Gastrocnemius medialis (tissue), 4 donors: Measurements from ENCODE around the gene MTURN. TPM values are rescaled to one million over a fixed set of nuclear protein-coding genes. Genes with fewer than 3 reads are reported as not detected.

Experiments used
- ATAC-seq, 2 donors: fragments of 150-250 bp; one replicate each; pipeline ENCODE4 v1.9.1; 2016
- DNase-seq, 2 donors: peaks; one replicate each; pipeline ENCODE4 v3.0.0-alpha.2; 2019
- H3K27ac ChIP-seq, 4 donors: fragments of 200-600 bp; sonication (generic); 1 replicate in 1 of 4; 2 replicates in 3 of 4; pipeline ENCODE4 v1.5.1; 2016 to 2018; ENCODE audit warnings: mild to moderate bottlenecking in 2 of 4, moderate library complexity in 1 of 4
- H3K27me3 ChIP-seq, 3 donors: fragments of 200-600 bp; sonication (generic) in 2 of 3; 1 replicate in 1 of 3; 2 replicates in 2 of 3; pipeline versions ENCODE4 v1.5.1 to v1.6.0; 2016 to 2019; ENCODE audit warnings: mild to moderate bottlenecking in 1 of 3, moderate library complexity in 1 of 3
- H3K36me3 ChIP-seq, 2 donors: fragments of 200-600 bp; sonication (generic) in 1 of 2; one replicate each; pipeline ENCODE4 v1.5.1; 2017 to 2018
- H3K4me1 ChIP-seq, 2 donors: fragments of 200-600 bp; sonication (generic) in 1 of 2; one replicate each; pipeline ENCODE4 v1.5.1; 2016 to 2017; ENCODE audit warnings: mild to moderate bottlenecking in 2 of 2
- H3K4me3 ChIP-seq, 4 donors: fragments of 200-600 bp; sonication (generic) in 3 of 4; 1 replicate in 1 of 4; 2 replicates in 3 of 4; pipeline ENCODE4 v1.5.1; 2016 to 2019; ENCODE audit warnings: mild to moderate bottlenecking in 2 of 4
- H3K9me3 ChIP-seq, 3 donors: fragments of 200-600 bp; sonication (generic) in 2 of 3; 1 replicate in 1 of 3; 2 replicates in 2 of 3; pipeline ENCODE4 v1.5.1; 2016 to 2019
- CTCF ChIP-seq, 5 experiments: fragments of 450-650 bp in 3 of 5; fragments of 200-600 bp in 2 of 5; sonication (generic) in 2 of 5; IDR thresholded peaks in 4 of 5; conservative IDR thresholded peaks in 1 of 5; 1 replicate in 4 of 5; 2 replicates in 1 of 5; pipeline ENCODE4 v1.5.1; 2016 to 2019; ENCODE audit warnings: antibody characterized with exemption in 5 of 5, mild to moderate bottlenecking in 3 of 5, moderate library complexity in 3 of 5
- POLR2A ChIP-seq, 2 donors: fragments of 450-650 bp; IDR thresholded peaks; one replicate each; pipeline ENCODE4 v1.6.1; 2017; ENCODE audit warnings: antibody characterized with exemption in 2 of 2, mild to moderate bottlenecking in 2 of 2, moderate library complexity in 2 of 2
- in situ Hi-C, 4 donors: fragments of 200-750 bp; cut with MboI; loops; one replicate each; pipeline versions ENCODE4 v1.15.0 to v1.8.0; 2017; ENCODE audit warnings: low sequenced_read_pairs in 4 of 4
- intact Hi-C: fragments of 100-400 bp; cut with DNase I; formaldehyde crosslinking; loops from one replicate; pipeline ENCODE4 v1.15.1; 2023; ENCODE audit warnings: low total_unique reads
- total RNA-seq, 4 donors: library from RNA; depleted of rRNA; stranded (reverse); fragments of >200 nt; gene quantifications; one replicate each; pipeline versions ENCODE4 v1.1.0 to v1.2.3, GENCODE V29; 2016

Gene MTURN
- total RNA-seq, 4 donors from 2014 or later: 32.9 to 81.9 (median 44.7) TPM

GRCh38 chr7:30200591-30200990, 65.8 kb downstream of the MTURN start:
- Histone ChIP-seq H3K9me3 (no peaks in the 10 kb centered on the region), H3K4me1 (peaks cover 0 to 10% of the 10 kb centered on the region in 2 donors), H3K4me3 (no peak overlapping the region), H3K27ac (no peak overlapping the region), H3K36me3 (no peaks in the 10 kb centered on the region), H3K27me3 (no peaks in the 10 kb centered on the region)
- intact Hi-C loops: no loop called here
- ATAC-seq: no peak
- no peak for DNase-seq
- in situ Hi-C loops: no loop called here
- TF ChIP-seq POLR2A (IDR thresholded peaks at IDR 0.05) (no peak), CTCF (IDR thresholded peaks at IDR 0.05 in 4 of 5, conservative IDR thresholded peaks at IDR 0.05 in 1 of 5) (no peak)

DNA sequence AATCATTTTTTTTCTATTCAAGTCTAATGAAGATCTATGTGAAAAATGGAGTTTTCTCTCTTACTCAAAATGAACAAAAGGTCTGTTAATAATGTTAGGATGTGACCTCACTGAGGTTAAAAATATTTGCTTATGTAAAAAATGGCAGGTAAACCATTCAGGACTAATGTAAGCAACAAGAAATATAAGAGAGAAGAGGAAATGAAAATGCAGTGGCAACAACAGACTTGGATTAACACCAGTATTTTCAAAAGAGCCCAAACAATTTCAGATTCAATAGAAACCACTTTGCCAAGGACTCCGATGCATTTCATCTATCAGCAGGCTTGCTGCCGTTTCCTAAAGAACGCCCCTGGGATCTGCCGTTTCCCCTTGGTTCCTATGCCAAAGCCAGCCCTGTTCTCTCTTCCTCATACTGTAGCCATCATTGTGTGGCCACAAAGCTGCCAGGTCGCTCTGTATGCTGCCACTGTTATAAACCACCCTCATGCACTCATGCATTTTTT, 66.4 kb downstream of the MTURN start:
- Histone ChIP-seq H3K36me3 (no peaks in the 10 kb centered on the region), H3K4me1 (peaks cover 0 to 10% of the 10 kb centered on the region in 2 donors), H3K4me3 (no peak overlapping the region), H3K27me3 (no peaks in the 10 kb centered on the region), H3K9me3 (no peaks in the 10 kb centered on the region), H3K27ac (no peak overlapping the region)
- no peak for ATAC-seq
- TF ChIP-seq POLR2A (IDR thresholded peaks at IDR 0.05) (no peak), CTCF (IDR thresholded peaks at IDR 0.05 in 4 of 5, conservative IDR thresholded peaks at IDR 0.05 in 1 of 5) (no peak)
- in situ Hi-C loops (no loop called here), intact Hi-C loops (no loop called here)
- DNase-seq: no peak

GRCh38 chr7:30201921-30202320, 67.1 kb downstream of the MTURN start:
- Histone ChIP-seq H3K36me3 (no peaks in the 10 kb centered on the region), H3K27ac (no peak overlapping the region), H3K4me1 (peaks cover 0 to 10% of the 10 kb centered on the region in 2 donors), H3K9me3 (no peaks in the 10 kb centered on the region), H3K4me3 (no peak overlapping the region), H3K27me3 (no peaks in the 10 kb centered on the region)
- ATAC-seq: no peak
- TF ChIP-seq CTCF (IDR thresholded peaks at IDR 0.05 in 4 of 5, conservative IDR thresholded peaks at IDR 0.05 in 1 of 5): no peak
- no peak for TF ChIP-seq POLR2A (IDR thresholded peaks at IDR 0.05)
- intact Hi-C loops (no loop called here), in situ Hi-C loops (no loop called here)
- no peak for DNase-seq

- TF ChIP-seq POLR2A (IDR thresholded peaks at IDR 0.05) (no peak), CTCF (IDR thresholded peaks at IDR 0.05 in 4 of 5, conservative IDR thresholded peaks at IDR 0.05 in 1 of 5) (no peak)
- in situ Hi-C loops: no loop called here
- intact Hi-C loops: no loop called here
- no peaks in the 10 kb centered on the region for H3K36me3 ChIP-seq
- ATAC-seq (no peak), DNase-seq (no peak)
- no peak overlapping the region for H3K27ac ChIP-seq
- H3K27me3 ChIP-seq: no peaks in the 10 kb centered on the region
- H3K4me1 ChIP-seq: peaks cover 0 to 10% of the 10 kb centered on the region in 2 donors
- no peaks in the 10 kb centered on the region for H3K9me3 ChIP-seq
- H3K4me3 ChIP-seq: no peak overlapping the region
These were observed 67.9 kb downstream of the MTURN start for GRCh38 chr7:30202671-30203070.

DNA sequence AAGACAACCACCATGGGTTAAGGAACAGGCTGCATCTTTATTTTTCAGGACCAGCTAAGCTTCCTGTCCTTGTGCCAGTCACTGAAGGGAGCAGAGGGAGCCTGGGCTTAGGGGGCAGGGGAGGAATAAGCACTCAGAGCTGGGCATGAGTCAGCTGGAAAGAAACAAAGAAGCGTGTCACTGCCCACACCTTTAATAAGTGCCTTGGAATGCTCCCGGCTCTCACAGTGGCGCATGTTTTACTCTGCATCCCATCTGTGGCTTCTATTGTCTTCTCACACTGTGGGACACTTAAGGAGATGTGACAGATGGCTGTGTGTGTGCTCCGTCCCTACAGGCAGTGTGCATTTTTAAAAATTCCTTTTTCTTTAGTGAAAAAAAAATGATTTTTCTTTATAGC, 71.7 kb downstream of the MTURN start:
- no peaks in the 10 kb centered on the region for H3K4me1 ChIP-seq
- intact Hi-C loops: no loop called here
- H3K9me3 ChIP-seq: no peaks in the 10 kb centered on the region
- in situ Hi-C loops: no loop called here
- ATAC-seq (no peak), DNase-seq (no peak)
- TF ChIP-seq POLR2A (IDR thresholded peaks at IDR 0.05): no peak
- no peak for TF ChIP-seq CTCF (IDR thresholded peaks at IDR 0.05 in 4 of 5, conservative IDR thresholded peaks at IDR 0.05 in 1 of 5)
- no peak overlapping the region for H3K4me3 ChIP-seq
- H3K27ac ChIP-seq: no peak overlapping the region
- H3K36me3 ChIP-seq: no peaks in the 10 kb centered on the region
- no peaks in the 10 kb centered on the region for H3K27me3 ChIP-seq
